ENCODE measurements around the gene LGALS7.

The LGALS7 gene

GRCh38 chr19:38737921-38738737, 35.2 kb downstream of the LGALS7 start:
- DNase-seq: no peak

GRCh38 chr19:38737281-38737865, 35.9 kb downstream of the LGALS7 start:
- DNase-seq: no peak

GRCh38 chr19:38736413-38737280, 36.7 kb downstream of the LGALS7 start:
- peak; percentile 74 to 76 for DNase-seq

GRCh38 chr19:38736036-38736412, 37.3 kb downstream of the LGALS7 start:
- peak; percentile 61 to 65 for DNase-seq

GRCh38 chr19:38735257-38735686, 38.0 kb downstream of the LGALS7 start:
- peak in 1 of 2 experiments; percentile 20 for DNase-seq

GRCh38 chr19:38734426-38735256, 38.7 kb downstream of the LGALS7 start:
- DNase-seq: peak in 1 of 2 experiments; percentile 39

GRCh38 chr19:38734176-38734425, 39.2 kb downstream of the LGALS7 start:
- no peak for DNase-seq

- no peak for DNase-seq
Observed at GRCh38 chr19:38733493-38734175, 39.7 kb downstream of the LGALS7 start.

- DNase-seq: no peak
Observed at GRCh38 chr19:38733241-38733492, 40.1 kb downstream of the LGALS7 start.

GRCh38 chr19:38731654-38732301, 41.5 kb downstream of the LGALS7 start:
- DNase-seq: no peak

GRCh38 chr19:38730731-38731589, 42.4 kb downstream of the LGALS7 start:
- DNase-seq: no peak

GRCh38 chr19:38730470-38730730, 42.9 kb downstream of the LGALS7 start:
- no peak for DNase-seq

GRCh38 chr19:38729653-38730469, 43.5 kb downstream of the LGALS7 start:
- DNase-seq: peak; percentile 87 to 88

GRCh38 chr19:38728752-38729541, 44.4 kb downstream of the LGALS7 start:
- no peak for DNase-seq

- DNase-seq: no peak
Observed at GRCh38 chr19:38727868-38728660, 45.3 kb downstream of the LGALS7 start.

GRCh38 chr19:38727306-38727867, 45.9 kb downstream of the LGALS7 start:
- no peak for DNase-seq

GRCh38 chr19:38726761-38727301, 46.5 kb downstream of the LGALS7 start:
- peak in 1 of 2 experiments; percentile 14 for DNase-seq

- no peak for DNase-seq
Observed at GRCh38 chr19:38726284-38726673, 47.0 kb downstream of the LGALS7 start.
